HG03097 (cell line): Measurements from ENCODE around the gene DNAJC15.

Experiments used
- ATAC-seq: cut with Tn5 transposase; IDR thresholded peaks from one replicate; pipeline ENCODE4 v1.9.1; 2021; ENCODE audit not compliant: unreplicated experiment, low FRiP score

DNAJC15 gene

DNA sequence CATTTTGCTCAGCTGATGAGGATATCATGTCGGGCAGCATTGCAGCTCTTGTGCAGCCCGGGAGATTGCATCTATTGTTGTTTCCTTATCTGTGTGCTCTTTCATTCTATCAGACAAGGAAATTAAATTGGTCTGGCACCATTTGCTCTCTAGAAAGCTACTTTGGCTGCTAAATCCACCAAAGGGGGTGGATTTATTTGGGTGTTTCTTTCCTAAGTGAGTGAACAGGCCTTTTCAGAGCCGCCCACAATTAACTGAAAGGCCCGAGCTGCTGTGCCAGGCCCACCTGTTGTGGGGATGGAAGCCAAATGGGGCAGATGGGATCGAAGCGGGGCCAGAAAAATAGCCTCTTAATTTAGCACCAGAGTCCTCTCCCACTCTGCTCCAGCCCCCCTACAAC lies 99.4 kb downstream of the DNAJC15 start:
- ATAC-seq, result no peak

- ATAC-seq, result no peak
These were observed 100.5 kb downstream of the DNAJC15 start for GRCh38 chr13:43123856-43124255.

GRCh38 chr13:43124490-43124889 lies 101.1 kb downstream of the DNAJC15 start:
- ATAC-seq, result no peak

DNA sequence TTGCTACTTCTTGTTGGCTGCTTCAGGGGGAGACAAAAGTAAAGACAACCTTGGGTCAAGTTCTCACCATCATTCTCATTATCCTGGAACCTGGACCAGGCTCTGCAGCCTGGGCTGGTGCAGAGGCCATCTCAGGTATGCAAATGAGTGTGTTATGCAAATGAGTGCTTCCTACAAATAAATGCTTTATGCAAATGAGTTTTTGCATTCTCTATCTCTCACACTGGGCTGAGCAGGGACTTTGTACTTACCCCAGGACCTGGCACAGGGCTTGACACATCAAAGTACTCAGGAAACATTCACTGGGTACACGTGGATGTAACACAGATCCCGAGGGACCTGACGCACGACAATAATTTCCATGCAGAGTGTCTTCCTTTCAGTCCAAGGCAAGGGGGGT lies 103.0 kb downstream of the DNAJC15 start:
- no peak for ATAC-seq

- no peak for ATAC-seq
These were observed 103.9 kb downstream of the DNAJC15 start for GRCh38 chr13:43127103-43127798.

DNA sequence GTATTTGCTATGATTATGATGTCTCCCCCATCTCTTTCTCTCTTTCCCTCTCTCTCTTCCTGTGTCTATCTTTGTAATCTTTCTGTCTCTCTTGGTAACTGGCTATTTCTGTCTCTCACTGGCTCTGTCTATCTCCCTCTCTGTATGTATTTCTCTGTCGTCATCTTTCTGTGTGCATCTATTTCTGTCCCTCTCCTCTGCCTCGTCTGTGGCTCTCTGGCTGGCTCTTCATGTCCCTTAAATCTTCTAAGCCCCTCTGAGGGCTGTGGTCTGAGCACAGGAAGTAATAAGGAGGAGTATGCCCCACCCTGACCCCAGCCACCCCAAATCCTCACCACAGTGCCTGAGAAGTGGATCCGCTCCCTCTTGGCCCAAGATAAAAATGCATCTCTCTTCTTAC lies 104.4 kb downstream of the DNAJC15 start:
- no peak for ATAC-seq

DNA sequence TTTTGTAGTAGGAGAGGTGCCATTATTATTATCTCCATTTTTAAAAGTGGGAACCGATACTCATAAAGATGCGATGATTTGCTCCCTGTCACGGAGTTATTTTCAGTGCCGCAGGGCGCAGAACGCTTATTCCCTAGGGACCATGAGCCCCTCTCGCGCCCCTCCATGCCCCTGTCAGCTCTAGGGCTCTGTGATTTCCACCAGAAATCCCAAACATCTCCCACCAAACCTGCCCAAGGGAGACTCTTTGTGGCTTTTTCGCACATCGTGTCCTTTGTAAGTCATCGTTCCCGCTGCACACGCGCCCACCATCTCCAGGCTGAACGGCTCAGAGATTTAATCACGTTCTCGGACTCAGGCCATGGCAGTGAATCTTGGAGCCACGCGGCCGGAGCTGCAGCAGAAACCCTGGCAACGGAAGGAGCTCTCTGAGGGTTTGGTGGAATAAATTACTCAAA lies 105.1 kb downstream of the DNAJC15 start:
- no peak for ATAC-seq

- no peak for ATAC-seq
These were observed 105.7 kb downstream of the DNAJC15 start for GRCh38 chr13:43129066-43129465.

GRCh38 chr13:43129511-43130110 lies 106.2 kb downstream of the DNAJC15 start:
- ATAC-seq, result no peak

- no peak for ATAC-seq
These were observed 108.9 kb downstream of the DNAJC15 start for GRCh38 chr13:43132257-43132656.

DNA sequence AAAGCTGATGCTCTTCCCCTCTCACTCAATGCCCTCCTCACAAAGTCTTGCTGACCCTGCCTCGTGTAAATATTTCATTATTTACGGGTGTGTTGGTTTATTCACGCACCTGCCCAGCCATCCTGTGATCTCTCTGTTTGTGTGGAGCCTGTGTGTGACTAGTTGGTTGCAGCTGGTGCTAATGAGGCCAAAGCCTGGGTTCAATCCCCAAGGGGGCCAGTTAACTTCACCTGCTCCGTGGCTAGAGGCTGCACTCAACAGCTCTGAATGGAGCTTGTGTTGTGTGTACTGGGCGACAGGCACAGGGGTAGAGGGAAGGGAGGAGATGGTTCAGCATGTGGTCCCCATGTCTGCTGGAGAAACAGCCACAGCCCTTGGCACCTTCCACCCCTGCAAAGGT lies 109.5 kb downstream of the DNAJC15 start:
- no peak for ATAC-seq

DNA sequence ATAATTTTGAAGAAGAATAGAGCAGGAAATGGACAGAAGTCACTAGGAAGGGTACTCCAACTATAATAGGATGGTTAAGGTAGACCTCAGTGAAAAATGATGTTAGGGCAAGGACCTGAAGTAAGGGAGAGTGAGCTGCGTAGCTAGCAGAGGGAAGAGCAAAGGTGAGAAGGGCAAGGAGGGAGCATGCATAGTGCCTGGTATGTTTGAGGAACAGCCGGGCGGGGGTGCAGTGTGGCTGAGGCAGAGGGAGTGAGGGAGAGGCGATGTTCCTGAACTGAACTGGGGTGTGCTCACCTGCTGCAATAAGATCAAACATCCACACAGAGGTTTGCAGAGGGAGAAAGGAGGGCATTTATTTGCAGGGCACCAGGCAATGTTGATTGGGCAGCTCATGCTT lies 110.4 kb downstream of the DNAJC15 start:
- ATAC-seq, result no peak

DNA sequence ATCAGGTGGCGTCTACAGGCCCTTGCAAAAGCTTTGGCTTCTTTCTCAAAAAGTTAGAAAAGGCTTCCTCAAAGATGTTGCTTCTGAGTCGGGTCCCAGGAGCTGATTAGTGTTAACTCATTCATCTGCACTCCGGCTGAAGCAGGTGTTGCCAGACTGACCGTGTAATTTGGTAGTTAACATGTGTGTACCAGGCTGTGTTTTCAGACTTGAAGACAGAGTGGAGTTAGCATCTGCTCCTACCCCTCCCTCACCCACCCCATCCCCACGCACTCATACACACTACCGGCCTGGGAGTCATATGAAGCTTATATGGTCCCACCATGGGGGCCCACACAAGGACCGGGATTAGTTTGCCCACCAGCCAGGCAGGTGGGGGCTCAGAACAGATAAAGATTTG lies 111.5 kb downstream of the DNAJC15 start:
- no peak for ATAC-seq

DNA sequence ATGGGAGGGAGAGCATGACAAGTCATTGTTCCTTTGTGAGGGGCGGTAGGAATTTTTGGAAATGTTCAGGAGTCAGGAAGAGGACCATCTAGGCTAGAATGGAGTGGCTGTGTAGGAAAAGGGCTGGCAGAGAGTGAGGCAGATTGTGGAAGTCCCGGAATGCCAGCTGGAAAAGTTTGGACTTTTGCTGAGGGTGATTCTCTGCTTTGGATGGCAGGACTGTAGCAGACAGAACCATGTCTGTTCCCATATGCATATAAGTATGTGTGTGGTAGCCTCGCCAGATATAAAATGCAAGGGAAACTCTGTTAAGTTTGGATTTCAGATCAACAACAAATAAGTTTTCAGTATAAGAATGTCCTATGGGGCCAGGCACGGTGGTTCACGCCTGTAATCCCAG lies 112.1 kb downstream of the DNAJC15 start:
- no peak for ATAC-seq

DNA sequence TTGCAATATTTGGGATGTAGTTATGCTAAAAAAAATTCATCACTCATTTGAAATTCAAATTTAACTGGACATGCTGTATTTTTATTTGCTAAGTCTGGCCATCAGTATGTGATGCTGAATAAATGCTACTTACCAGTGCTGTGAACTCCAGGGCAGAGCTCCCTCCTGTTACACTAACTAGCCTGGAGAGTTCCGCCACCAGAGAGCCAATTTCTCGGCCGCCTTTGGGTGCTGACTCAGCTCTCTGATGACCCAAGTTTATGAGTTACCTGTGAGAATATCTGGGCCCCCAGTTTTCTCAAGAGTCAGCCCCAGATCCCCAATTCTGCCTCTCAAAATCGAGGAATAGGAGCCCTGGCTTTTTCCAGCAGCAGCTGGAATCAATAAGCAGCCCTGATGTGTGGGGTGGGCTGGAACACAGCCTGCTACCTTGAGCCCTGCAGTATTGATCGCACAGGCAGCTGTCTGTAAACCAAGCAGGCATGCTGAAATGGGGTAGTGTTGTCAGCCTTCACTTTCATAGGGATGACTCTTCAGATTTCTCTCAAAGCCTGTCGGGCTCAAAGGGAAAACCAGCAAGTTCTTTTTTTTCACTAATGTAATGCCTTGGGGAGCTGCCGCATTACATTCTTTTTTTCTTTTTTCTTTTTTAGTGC lies 113.7 kb downstream of the DNAJC15 start:
- ATAC-seq, result no peak

DNA sequence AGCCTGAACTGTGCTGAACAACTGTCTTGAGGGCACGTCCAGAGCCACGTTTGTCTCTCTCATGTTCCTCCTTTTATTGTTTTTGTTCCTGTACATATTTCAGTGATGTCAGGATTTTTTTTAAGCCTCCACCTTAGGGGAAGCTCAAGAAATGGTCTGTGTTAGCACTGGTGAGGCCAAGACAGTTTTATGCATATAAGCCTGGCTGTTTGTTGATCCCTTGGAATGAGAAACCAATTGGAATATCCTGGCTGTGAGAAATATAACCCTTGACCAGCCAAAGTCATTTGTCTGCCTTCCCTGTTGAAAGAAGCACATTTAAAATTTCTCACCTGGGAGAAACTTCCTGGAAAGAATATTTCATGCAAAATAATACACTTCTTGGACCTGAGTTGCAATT lies 115.8 kb downstream of the DNAJC15 start:
- no peak for ATAC-seq

DNA sequence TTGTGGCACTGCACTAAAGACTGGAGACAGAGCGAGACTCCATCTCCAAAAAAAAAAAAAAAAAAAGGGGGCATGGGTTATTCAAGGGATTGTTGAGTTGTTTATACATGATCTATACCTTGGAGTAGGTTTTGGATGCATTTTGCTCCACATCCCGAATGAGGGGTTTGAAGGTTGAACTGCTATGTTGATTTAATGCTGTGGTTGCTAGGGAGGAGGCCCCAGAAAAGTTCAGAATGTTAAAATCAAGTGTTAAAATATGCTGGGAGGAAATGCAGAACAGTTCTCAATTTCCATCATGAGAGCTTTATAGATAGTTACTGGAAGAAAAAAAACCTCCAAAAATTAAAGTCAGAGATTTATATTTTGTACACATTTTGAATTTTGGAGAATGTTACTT lies 116.5 kb downstream of the DNAJC15 start:
- ATAC-seq, result no peak

- ATAC-seq, result no peak
These were observed 117.6 kb downstream of the DNAJC15 start for GRCh38 chr13:43140985-43141384.

DNA sequence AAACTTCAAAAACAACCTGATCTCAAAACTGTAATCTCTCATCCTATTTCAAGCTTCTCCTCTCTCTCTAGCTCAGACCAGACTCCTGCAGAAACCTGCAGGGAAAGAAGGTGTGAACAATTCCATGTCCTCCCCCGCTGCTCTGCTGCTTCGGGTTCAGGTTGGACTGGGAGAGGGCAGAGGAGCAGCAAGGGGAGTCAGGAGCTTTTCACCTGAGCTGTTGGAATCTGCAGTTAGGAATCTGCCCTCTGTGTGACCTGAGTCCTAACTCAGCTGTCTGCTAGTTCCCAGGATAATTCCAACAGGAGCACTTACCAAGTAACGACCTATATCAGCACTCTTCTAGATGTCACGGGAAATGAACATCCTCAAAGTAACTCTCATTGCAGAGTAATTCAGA lies 118.3 kb downstream of the DNAJC15 start:
- ATAC-seq, result no peak

DNA sequence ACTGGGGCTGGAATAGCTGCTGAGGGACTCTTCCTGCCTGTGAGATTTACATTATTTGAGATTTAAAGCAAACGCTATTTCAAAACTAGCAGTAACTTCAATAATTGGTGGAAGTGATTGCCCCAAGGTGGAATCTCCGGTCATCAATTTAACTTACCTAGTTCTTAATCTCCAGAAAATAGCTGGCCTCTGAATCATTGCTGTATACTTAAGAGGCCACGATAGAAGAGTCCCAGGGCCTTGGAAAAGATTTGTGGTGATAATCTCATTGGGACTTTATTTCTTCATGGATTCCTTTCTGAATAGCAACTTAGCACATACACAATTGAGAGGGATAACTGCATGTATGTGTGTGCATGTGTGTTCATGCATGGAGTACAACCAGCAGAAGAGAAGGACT lies 120.2 kb downstream of the DNAJC15 start:
- no peak for ATAC-seq

DNA sequence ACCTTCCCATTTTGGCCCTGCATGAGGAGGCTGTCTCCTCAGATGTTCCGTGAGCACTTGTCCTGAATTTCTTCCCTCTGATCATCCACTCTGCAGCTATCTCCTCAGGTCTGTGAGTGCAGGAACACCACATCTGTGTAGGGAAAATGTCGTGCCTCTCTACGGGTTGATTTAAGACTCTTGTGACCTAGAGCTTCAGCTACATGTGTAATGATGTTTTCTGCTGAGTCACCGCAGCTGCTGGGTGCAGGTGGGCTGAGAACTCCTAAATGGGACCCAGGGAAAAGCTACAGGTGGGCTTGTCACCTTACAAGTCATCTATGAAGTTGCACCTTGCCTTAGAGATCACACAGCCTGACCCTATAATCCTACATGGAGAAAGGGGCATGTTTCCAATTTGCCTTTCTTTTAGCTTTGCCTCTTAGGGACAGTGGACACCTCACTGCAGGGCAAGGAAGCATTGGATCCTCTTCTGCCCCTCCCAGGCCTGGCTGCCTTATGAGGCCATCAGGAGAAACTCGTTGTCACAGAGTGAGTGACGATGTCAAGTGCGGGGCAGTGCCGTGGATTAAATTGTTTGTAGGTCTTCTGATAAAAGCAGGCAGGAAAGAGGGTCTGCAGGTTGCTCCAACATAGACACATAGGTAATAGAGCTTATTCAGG lies 122.3 kb downstream of the DNAJC15 start:
- ATAC-seq, result no peak
